KBM-7 (cell line): ENCODE measurements around the gene AACS.
A peak's percentile ranks its signal among the peaks of the same experiment; 100 is the strongest.
"Not testable (repeated sequence)": the region's sequence is repeated elsewhere in the genome, so short reads cannot be mapped to it uniquely, and the experiment has no call there.

Experiments
- DNase-seq: peaks from one replicate; pipeline ENCODE4 v3.0.0-alpha.2; 2015
- in situ Hi-C: fragments of 300-500 bp; cut with MboI; formaldehyde crosslinking; loops from 2 replicates; pipeline ENCODE4 v1.14.3; 2020; ENCODE audit warnings: low sequenced_read_pairs, low pct_unique_long_range_greater_than_20kb, mixed read lengths

AACS gene

GRCh38 chr12:125065021-125065918 is at the start of gene AACS:
Gene AACS (plus strand): TSS chr12:125065435. CDS start chr12:125065585, 150 bp downstream.
- in situ Hi-C loops, result no loop called here
- DNase-seq, result peak; percentile 73

GRCh38 chr12:125015680-125016310 is 49.4 kb upstream of the AACS start:
- in situ Hi-C loops, result no loop called here

GRCh38 chr12:125017801-125018200 is 47.4 kb upstream of the AACS start:
- DNase-seq, result no peak
- in situ Hi-C loops, result no loop called here

More at GRCh38 chr12:125015680-125016310, 49.4 kb upstream of the AACS start:
- no peak for DNase-seq

GRCh38 chr12:125018356-125018755 is 46.9 kb upstream of the AACS start:
- in situ Hi-C loops, result no loop called here
- no peak for DNase-seq

- in situ Hi-C loops, result no loop called here
- DNase-seq, result no peak
These were observed 44.1 kb upstream of the AACS start for GRCh38 chr12:125021096-125021495.

- in situ Hi-C loops, result no loop called here
- DNase-seq, result no peak
These were observed 43.5 kb upstream of the AACS start for GRCh38 chr12:125021771-125022170.

GRCh38 chr12:125023065-125023464 is 42.2 kb upstream of the AACS start:
- in situ Hi-C loops, result no loop called here
- DNase-seq, result no peak

- in situ Hi-C loops, result no loop called here
- no peak for DNase-seq
These were observed 40.2 kb upstream of the AACS start for GRCh38 chr12:125024949-125025563.

GRCh38 chr12:125025606-125026235 is 39.5 kb upstream of the AACS start:
- no peak for DNase-seq
- in situ Hi-C loops, result no loop called here

- DNase-seq, result no peak
- in situ Hi-C loops, result no loop called here
These were observed 37.1 kb upstream of the AACS start for GRCh38 chr12:125028106-125028505.

- no peak for DNase-seq
- in situ Hi-C loops, result no loop called here
These were observed 35.4 kb upstream of the AACS start for GRCh38 chr12:125029761-125030358.

- in situ Hi-C loops, DNase-seq: not testable (repeated sequence)
These were observed 33.8 kb upstream of the AACS start for GRCh38 chr12:125031471-125031870.

- DNase-seq, result no peak
- in situ Hi-C loops, result no loop called here
These were observed 32.6 kb upstream of the AACS start for GRCh38 chr12:125032466-125033152.

- in situ Hi-C loops, result no loop called here
- DNase-seq, result no peak
These were observed 31.9 kb upstream of the AACS start for GRCh38 chr12:125033288-125033687.

GRCh38 chr12:125038976-125039625 is 26.1 kb upstream of the AACS start:
- DNase-seq, result no peak
- in situ Hi-C loops, result no loop called here

- no peak for DNase-seq
- in situ Hi-C loops, result no loop called here
These were observed 16.2 kb upstream of the AACS start for GRCh38 chr12:125049093-125049458.

- no peak for DNase-seq
- in situ Hi-C loops, result no loop called here
These were observed 14.8 kb upstream of the AACS start for GRCh38 chr12:125050446-125050845.

- in situ Hi-C loops, result no loop called here
- DNase-seq, result no peak
These were observed 14.4 kb upstream of the AACS start for GRCh38 chr12:125050868-125051267.
